Neural cell (in vitro differentiated cells): Measurements from ENCODE around the gene PNMA3.
"Not testable (repeated sequence)": the region's sequence is repeated elsewhere in the genome, so short reads cannot be mapped to it uniquely, and the experiment has no call there.

Experiments
- EP300 ChIP-seq: fragments of 450-650 bp; conservative IDR thresholded peaks from 2 replicates; pipeline ENCODE4 v1.6.1; 2014; ENCODE audit warnings: antibody characterized with exemption, mild to moderate bottlenecking, moderate library complexity; ENCODE audit not compliant: poor library complexity, severe bottlenecking
- EZH2 ChIP-seq: fragments of 200-600, 300-800 bp; shearing (Covaris generic), sonication (generic); IDR thresholded peaks from 2 replicates; pipeline ENCODE4 v1.6.1; 2014; ENCODE audit warnings: antibody characterized with exemption, low read length, borderline replicate concordance, mild to moderate bottlenecking; ENCODE audit not compliant: insufficient read depth, poor library complexity, severe bottlenecking
- MXI1 ChIP-seq: fragments of 450-650 bp; conservative IDR thresholded peaks from 2 replicates; pipeline ENCODE4 v1.6.1; 2014; ENCODE audit warnings: antibody characterized with exemption, mild to moderate bottlenecking; ENCODE audit not compliant: poor library complexity, severe bottlenecking
- POLR2AphosphoS5 ChIP-seq: IDR thresholded peaks from 2 replicates; pipeline ENCODE4 v1.6.1; 2012
- RAD21 ChIP-seq: fragments of 450-650 bp; conservative IDR thresholded peaks from 2 replicates; pipeline ENCODE4 v1.6.1; 2014; ENCODE audit warnings: antibody characterized with exemption, mild to moderate bottlenecking, moderate library complexity
- SMC3 ChIP-seq: fragments of 450-650 bp; conservative IDR thresholded peaks from 2 replicates; pipeline ENCODE4 v1.6.1; 2014; ENCODE audit warnings: antibody characterized with exemption, mild to moderate bottlenecking, moderate library complexity; ENCODE audit not compliant: poor library complexity
- TAF1 ChIP-seq: IDR thresholded peaks from 2 replicates; pipeline ENCODE4 v1.6.1; 2012; ENCODE audit warnings: low read depth
- TF ChIP-seq, protein P1 (sequence below): fragments of 450-650 bp; IDR thresholded peaks from 2 replicates; pipeline ENCODE4 v1.5.1; 2014; ENCODE audit warnings: antibody characterized with exemption, mild to moderate bottlenecking, moderate library complexity; ENCODE audit not compliant: poor library complexity, severe bottlenecking
- TF ChIP-seq, protein P2 (sequence below): IDR thresholded peaks from 2 replicates; pipeline ENCODE4 v1.6.1; 2012; ENCODE audit warnings: borderline replicate concordance

DNA sequence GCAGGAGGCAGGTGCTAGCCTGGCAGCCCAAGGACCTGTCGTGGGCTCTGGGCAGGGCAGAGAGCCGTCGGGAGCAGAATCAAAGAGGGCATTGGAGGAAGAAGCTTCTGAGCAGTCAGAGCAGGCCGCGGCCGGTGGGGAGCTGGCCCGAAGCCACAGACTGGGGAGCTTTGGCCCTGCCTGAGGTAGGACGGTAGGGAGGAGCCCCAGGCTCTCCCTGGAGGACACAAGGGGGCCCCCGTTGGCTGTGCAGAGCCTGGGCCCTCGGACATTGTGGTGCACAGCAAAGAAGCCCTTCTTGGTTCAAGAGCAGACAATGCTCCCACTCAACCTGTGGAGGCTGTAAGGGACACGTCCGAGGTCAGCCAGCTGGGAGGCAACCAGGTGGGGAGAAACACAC, 10.1 kb downstream of the PNMA3 start:
- not testable (repeated sequence) for TF ChIP-seq RAD21, EZH2, POLR2AphosphoS5, SMC3, TAF1, EP300, MXI1
- TF ChIP-seq, protein P1, sequence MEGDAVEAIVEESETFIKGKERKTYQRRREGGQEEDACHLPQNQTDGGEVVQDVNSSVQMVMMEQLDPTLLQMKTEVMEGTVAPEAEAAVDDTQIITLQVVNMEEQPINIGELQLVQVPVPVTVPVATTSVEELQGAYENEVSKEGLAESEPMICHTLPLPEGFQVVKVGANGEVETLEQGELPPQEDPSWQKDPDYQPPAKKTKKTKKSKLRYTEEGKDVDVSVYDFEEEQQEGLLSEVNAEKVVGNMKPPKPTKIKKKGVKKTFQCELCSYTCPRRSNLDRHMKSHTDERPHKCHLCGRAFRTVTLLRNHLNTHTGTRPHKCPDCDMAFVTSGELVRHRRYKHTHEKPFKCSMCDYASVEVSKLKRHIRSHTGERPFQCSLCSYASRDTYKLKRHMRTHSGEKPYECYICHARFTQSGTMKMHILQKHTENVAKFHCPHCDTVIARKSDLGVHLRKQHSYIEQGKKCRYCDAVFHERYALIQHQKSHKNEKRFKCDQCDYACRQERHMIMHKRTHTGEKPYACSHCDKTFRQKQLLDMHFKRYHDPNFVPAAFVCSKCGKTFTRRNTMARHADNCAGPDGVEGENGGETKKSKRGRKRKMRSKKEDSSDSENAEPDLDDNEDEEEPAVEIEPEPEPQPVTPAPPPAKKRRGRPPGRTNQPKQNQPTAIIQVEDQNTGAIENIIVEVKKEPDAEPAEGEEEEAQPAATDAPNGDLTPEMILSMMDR = not testable (repeated sequence)
- TF ChIP-seq, protein P2, sequence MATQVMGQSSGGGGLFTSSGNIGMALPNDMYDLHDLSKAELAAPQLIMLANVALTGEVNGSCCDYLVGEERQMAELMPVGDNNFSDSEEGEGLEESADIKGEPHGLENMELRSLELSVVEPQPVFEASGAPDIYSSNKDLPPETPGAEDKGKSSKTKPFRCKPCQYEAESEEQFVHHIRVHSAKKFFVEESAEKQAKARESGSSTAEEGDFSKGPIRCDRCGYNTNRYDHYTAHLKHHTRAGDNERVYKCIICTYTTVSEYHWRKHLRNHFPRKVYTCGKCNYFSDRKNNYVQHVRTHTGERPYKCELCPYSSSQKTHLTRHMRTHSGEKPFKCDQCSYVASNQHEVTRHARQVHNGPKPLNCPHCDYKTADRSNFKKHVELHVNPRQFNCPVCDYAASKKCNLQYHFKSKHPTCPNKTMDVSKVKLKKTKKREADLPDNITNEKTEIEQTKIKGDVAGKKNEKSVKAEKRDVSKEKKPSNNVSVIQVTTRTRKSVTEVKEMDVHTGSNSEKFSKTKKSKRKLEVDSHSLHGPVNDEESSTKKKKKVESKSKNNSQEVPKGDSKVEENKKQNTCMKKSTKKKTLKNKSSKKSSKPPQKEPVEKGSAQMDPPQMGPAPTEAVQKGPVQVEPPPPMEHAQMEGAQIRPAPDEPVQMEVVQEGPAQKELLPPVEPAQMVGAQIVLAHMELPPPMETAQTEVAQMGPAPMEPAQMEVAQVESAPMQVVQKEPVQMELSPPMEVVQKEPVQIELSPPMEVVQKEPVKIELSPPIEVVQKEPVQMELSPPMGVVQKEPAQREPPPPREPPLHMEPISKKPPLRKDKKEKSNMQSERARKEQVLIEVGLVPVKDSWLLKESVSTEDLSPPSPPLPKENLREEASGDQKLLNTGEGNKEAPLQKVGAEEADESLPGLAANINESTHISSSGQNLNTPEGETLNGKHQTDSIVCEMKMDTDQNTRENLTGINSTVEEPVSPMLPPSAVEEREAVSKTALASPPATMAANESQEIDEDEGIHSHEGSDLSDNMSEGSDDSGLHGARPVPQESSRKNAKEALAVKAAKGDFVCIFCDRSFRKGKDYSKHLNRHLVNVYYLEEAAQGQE = not testable (repeated sequence)
